AG04450 (cell line): ENCODE results near the gene BANK1. TPM values are rescaled to one million over a fixed set of nuclear protein-coding genes. Genes with fewer than 3 reads are reported as not detected.

Experiments
- CTCF ChIA-PET: fragments of 300-600, 350-600 bp; formaldehyde crosslinking; extraction: SDS; loops from one replicate; lab custom pipeline; 2022; ENCODE audit warnings: antibody characterized with exemption, inconsistent platforms; lab: Charles Lee
- POLR2A ChIA-PET: fragments of 350-600 bp; formaldehyde crosslinking; extraction: SDS; loops from one replicate; lab custom pipeline; 2021; ENCODE audit warnings: antibody characterized with exemption, inconsistent platforms; lab: Yijun Ruan, JAX
- DNase-seq: peaks from one replicate; pipeline ENCODE4 v3.0.0-alpha.2; 2011; ENCODE audit warnings: low read depth, low spot score
- H3K27ac ChIP-seq: one replicate; pipeline ENCODE4 v1.5.1; 2012; ENCODE audit warnings: low read depth, low read length, control low read depth
- H3K27me3 ChIP-seq: one replicate; pipeline ENCODE4 v1.6.0; 2012; ENCODE audit warnings: low read length; ENCODE audit not compliant: control insufficient read depth, insufficient read depth
- H3K4me3 ChIP-seq: 2 replicates; pipeline ENCODE4 v1.5.1; 2011; ENCODE audit warnings: mild to moderate bottlenecking, low read depth, low read length, control low read depth
- H3K9me3 ChIP-seq: 2 replicates; pipeline ENCODE4 v1.5.1; 2012; ENCODE audit warnings: low read length; ENCODE audit not compliant: control insufficient read depth, insufficient read depth
- CTCF ChIP-seq: IDR thresholded peaks from 2 replicates; pipeline ENCODE4 v1.5.1; 2011; ENCODE audit warnings: low read depth, low read length, control low read depth, inconsistent platforms
- polyA plus RNA-seq: library from polyadenylated mRNA; depleted of rRNA; stranded (reverse); fragments of >200 nt; gene quantifications from 2 replicates; pipeline ENCODE4 v1.2.3, GENCODE V29; 2011

BANK1 gene
- polyA plus RNA-seq, 1 experiment = 0.53 TPM

- H3K4me3 ChIP-seq = no peak overlapping the region
- ChIA-PET CTCF (no interaction called here), POLR2A (no interaction called here)
- DNase-seq = no peak
- H3K27ac ChIP-seq = no peak overlapping the region
- no peak for TF ChIP-seq CTCF
- H3K27me3 ChIP-seq = no peaks in the 10 kb centered on the region
- H3K9me3 ChIP-seq = no peaks in the 10 kb centered on the region
These were observed 157.5 kb downstream of the BANK1 start for GRCh38 chr4:101948055-101948454.

- no peak overlapping the region for H3K27ac ChIP-seq
- no peak for DNase-seq
- no peak for TF ChIP-seq CTCF
- H3K27me3 ChIP-seq = no peaks in the 10 kb centered on the region
- ChIA-PET POLR2A (no interaction called here), CTCF (no interaction called here)
- H3K9me3 ChIP-seq = no peaks in the 10 kb centered on the region
- H3K4me3 ChIP-seq = no peak overlapping the region
These were observed 158.4 kb downstream of the BANK1 start for GRCh38 chr4:101948951-101949350.

- CTCF ChIA-PET = no interaction called here
- no peak for DNase-seq
- Histone ChIP-seq H3K27ac (no peak overlapping the region), H3K27me3 (no peaks in the 10 kb centered on the region), H3K9me3 (no peaks in the 10 kb centered on the region), H3K4me3 (no peak overlapping the region)
- POLR2A ChIA-PET = no interaction called here
- no peak for TF ChIP-seq CTCF
These were observed 159.9 kb downstream of the BANK1 start for GRCh38 chr4:101950258-101950979.

- no peak for DNase-seq
- H3K9me3 ChIP-seq = no peaks in the 10 kb centered on the region
- ChIA-PET CTCF (no interaction called here), POLR2A (no interaction called here)
- no peaks in the 10 kb centered on the region for H3K27me3 ChIP-seq
- H3K27ac ChIP-seq = no peak overlapping the region
- TF ChIP-seq CTCF = no peak
- H3K4me3 ChIP-seq = no peak overlapping the region
These were observed 162.5 kb downstream of the BANK1 start for GRCh38 chr4:101952985-101953384.

- ChIA-PET POLR2A (no interaction called here), CTCF (interaction anchor here (0.5 to 0.9 kb wide), 2 partner anchors 30 to 354 kb away, joined by 3 read pairs; no protein-coding TSS in a partner anchor)
- Histone ChIP-seq H3K27me3 (no peaks in the 10 kb centered on the region), H3K9me3 (no peaks in the 10 kb centered on the region), H3K27ac (no peak overlapping the region), H3K4me3 (no peak overlapping the region)
- DNase-seq = peak; percentile 16
- TF ChIP-seq CTCF = no peak
These were observed 163.4 kb downstream of the BANK1 start for GRCh38 chr4:101953949-101954348.
